Activated T-cell treated with anti-CD3 and anti-CD28 coated beads, Interleukin-2, amount 50 U/mL, for 4 hours (primary cell): ENCODE data around the gene CASKIN1. TPM values are rescaled to one million over a fixed set of nuclear protein-coding genes. Genes with fewer than 3 reads are reported as not detected.

ENCODE experiments used
- ATAC-seq, 2 donors: fragments of 200-7000 bp; cut with Tn5 transposase; one replicate each; pipeline ENCODE4 v1.10.0; 2021
- DNase-seq: peaks from one replicate; pipeline ENCODE4 v3.0.0-alpha.2; 2020
- H3K27me3 Mint-ChIP-seq: one replicate; pipeline ENCODE4 v1.8.0; 2021; ENCODE audit warnings: low read depth, mixed read lengths
- H3K36me3 Mint-ChIP-seq: one replicate; pipeline ENCODE4 v1.8.0; 2022; ENCODE audit warnings: mixed read lengths; ENCODE audit not compliant: insufficient read depth
- H3K4me1 Mint-ChIP-seq: one replicate; pipeline ENCODE4 v1.8.0; 2021; ENCODE audit warnings: low read depth, mixed read lengths
- H3K4me3 Mint-ChIP-seq: one replicate; pipeline ENCODE4 v1.8.0; 2021; ENCODE audit warnings: mild to moderate bottlenecking, moderate library complexity, mixed read lengths
- H3K9me3 Mint-ChIP-seq: one replicate; pipeline ENCODE4 v1.8.0; 2021; ENCODE audit warnings: mixed read lengths
- total RNA-seq, 3 donors: library from RNA; stranded (reverse); gene quantifications; one replicate each; pipeline ENCODE4 v1.2.1, GENCODE V29; 2021

The CASKIN1 gene
- total RNA-seq, 3 donors from 2014 or later = 0.14 to 1.5 (median 0.34) TPM

- peaks cover 17% of the 10 kb centered on the region for H3K4me1 Mint-ChIP-seq
- no peaks in the 10 kb centered on the region for H3K9me3 Mint-ChIP-seq
- no peak for ATAC-seq
- H3K4me3 Mint-ChIP-seq = no peak overlapping the region
- DNase-seq = no peak
- H3K27me3 Mint-ChIP-seq = no peaks in the 10 kb centered on the region
- peaks cover 13% of the 10 kb centered on the region for H3K36me3 Mint-ChIP-seq
Observed at GRCh38 chr16:2226245-2226793, 29.9 kb upstream of the CASKIN1 start.

GRCh38 chr16:2223942-2224486, 27.6 kb upstream of the CASKIN1 start:
- no peaks in the 10 kb centered on the region for H3K27me3 Mint-ChIP-seq

DNA sequence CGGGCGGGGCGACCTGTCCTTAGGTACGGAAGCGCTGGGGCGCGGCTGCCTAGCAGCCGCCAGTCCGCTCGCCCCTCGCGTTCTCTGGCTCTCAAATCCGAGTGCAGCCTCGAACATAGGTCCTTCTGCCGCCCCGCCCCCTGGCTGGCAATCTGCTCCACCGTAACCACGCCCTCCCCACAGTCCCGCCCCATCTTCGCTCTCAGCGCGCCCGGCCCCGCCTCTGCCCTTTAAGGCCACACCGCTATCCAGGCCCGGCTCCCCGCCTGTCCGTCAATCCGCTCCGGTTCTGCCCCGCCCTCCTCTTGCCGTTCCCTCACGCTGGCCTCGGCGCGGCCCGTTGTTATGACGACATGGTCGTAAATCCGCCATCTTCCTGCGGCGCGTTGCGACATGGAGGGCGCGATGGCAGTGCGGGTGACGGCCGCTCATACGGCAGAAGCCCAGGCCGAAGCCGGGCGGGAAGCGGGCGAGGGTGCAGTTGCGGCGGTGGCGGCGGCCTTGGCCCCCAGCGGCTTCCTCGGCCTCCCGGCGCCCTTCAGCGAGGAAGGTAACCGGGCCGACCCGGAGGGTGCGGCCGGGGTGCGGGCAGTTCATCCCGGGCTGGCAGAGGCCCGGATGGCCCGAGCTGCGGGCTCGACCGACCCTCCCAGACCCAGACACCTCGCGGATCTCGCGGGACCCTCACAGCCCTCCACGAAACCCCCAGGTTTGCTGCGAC, 27.0 kb upstream of the CASKIN1 start, which contains the start of gene E4F1:
Gene E4F1 (plus strand): TSS at position 371 of the 721 bp plus-strand sequence. CDS start 23 bp downstream, at position 394.
- H3K27me3 Mint-ChIP-seq = no peaks in the 10 kb centered on the region
- no peaks in the 10 kb centered on the region for H3K9me3 Mint-ChIP-seq
- DNase-seq (peak; percentile 99), ATAC-seq (peak; percentile 98)
- peak within 1 kb of the TSS; percentile 85 for H3K4me3 Mint-ChIP-seq
- H3K36me3 Mint-ChIP-seq = peaks cover 4% of the 10 kb centered on the region
- H3K4me1 Mint-ChIP-seq = peaks cover 17% of the 10 kb centered on the region

More at GRCh38 chr16:2223942-2224486, 27.6 kb upstream of the CASKIN1 start:
- DNase-seq (no peak), ATAC-seq (peak; percentile 23 to 35)
- Mint-ChIP-seq H3K4me3 (peak overlapping the region; percentile 85), H3K9me3 (no peaks in the 10 kb centered on the region), H3K36me3 (peaks cover 4% of the 10 kb centered on the region), H3K4me1 (peaks cover 17% of the 10 kb centered on the region)

- DNase-seq (no peak), ATAC-seq (no peak)
- Mint-ChIP-seq H3K36me3 (peaks cover 6% of the 10 kb centered on the region), H3K9me3 (no peaks in the 10 kb centered on the region), H3K4me1 (peaks cover 15% of the 10 kb centered on the region), H3K27me3 (no peaks in the 10 kb centered on the region), H3K4me3 (peak overlapping the region; percentile 87)
Observed at GRCh38 chr16:2216330-2216729, 19.9 kb upstream of the CASKIN1 start.

DNA sequence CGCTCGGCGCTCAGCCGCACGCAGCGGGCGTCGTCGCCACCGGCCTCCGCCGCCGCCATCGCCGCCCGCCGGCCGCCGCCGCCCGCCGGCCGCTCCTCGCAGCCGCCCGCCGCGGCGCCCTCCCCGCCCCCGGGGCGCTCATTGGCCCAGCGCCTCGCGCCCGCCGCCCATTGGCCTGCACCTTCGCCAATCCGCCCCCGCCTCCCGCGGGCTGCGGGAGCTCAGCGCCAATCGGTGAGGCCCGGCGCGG, 18.2 kb upstream of the CASKIN1 start, which contains the start of gene PGP:
Gene PGP (minus strand): TSS at position 122 of the 250 bp plus-strand sequence. CDS start 63 bp downstream, at position 59.
- H3K9me3 Mint-ChIP-seq = no peaks in the 10 kb centered on the region
- H3K4me1 Mint-ChIP-seq = peaks cover 15% of the 10 kb centered on the region
- peaks cover 6% of the 10 kb centered on the region for H3K36me3 Mint-ChIP-seq
- DNase-seq = no peak
- H3K4me3 Mint-ChIP-seq = peak within 1 kb of the TSS; percentile 87
- no peaks in the 10 kb centered on the region for H3K27me3 Mint-ChIP-seq
- peak; percentile 92 to 93 for ATAC-seq

DNA sequence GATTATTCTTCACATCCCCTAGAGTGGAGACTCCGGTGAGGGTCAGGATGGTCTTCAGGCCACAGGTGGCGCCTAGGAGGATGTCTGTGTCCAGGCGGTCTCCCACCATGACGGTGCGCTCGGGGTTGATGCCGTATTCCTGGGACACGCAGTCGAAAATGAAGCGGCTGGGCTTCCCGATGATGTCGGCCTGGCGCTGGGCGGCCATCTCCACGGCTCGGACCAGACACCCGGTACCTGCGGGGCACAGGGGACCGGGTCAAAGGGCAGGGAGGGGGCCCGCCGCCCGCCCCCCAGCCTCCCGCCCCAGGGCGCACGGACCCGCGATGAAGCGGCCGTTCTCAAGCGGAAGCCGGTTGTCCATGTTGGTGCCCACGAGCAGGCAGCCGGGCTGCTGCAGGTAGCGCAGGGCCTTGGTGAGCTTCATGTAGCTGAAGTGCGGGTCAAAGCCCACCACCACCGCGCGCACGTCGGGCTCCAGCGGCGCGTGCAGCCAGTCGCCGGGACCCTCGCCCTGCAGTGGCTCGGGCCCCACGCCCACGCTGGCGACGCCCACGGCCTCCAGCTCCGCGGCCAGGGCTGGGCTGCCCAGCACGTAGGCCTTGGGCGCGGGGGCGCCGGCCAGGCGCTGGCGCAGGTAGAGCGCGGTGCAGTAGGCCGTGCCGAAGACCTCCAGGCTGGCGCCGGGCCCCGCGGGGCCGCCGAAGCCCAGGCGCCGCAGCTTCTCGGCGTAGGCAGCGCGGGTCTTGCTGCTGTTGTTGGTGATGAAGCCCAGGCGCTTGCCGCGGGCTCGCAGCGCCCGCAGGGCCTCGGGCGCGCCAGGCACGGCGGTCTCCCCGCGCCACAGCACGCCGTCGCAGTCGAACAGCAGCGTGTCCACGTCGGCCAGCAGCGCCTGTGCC, 17.7 kb upstream of the CASKIN1 start:
- Mint-ChIP-seq H3K9me3 (no peaks in the 10 kb centered on the region), H3K4me1 (peaks cover 15% of the 10 kb centered on the region), H3K36me3 (peaks cover 6% of the 10 kb centered on the region), H3K4me3 (peak overlapping the region; percentile 81), H3K27me3 (no peaks in the 10 kb centered on the region)
- DNase-seq (no peak), ATAC-seq (peak; percentile 0 to 5)

GRCh38 chr16:2212362-2213324, 16.2 kb upstream of the CASKIN1 start:
- no peak for DNase-seq
- Mint-ChIP-seq H3K36me3 (peaks cover 8% of the 10 kb centered on the region), H3K4me1 (peaks cover 17% of the 10 kb centered on the region), H3K4me3 (peak overlapping the region; percentile 81), H3K27me3 (no peaks in the 10 kb centered on the region), H3K9me3 (no peaks in the 10 kb centered on the region)
- ATAC-seq = no peak

GRCh38 chr16:2211923-2212347, 15.5 kb upstream of the CASKIN1 start:
- Mint-ChIP-seq H3K27me3 (no peaks in the 10 kb centered on the region), H3K4me1 (peaks cover 23% of the 10 kb centered on the region), H3K36me3 (peaks cover 11% of the 10 kb centered on the region), H3K9me3 (no peaks in the 10 kb centered on the region), H3K4me3 (peak overlapping the region; percentile 31)
- DNase-seq (no peak), ATAC-seq (no peak)

- Mint-ChIP-seq H3K9me3 (no peaks in the 10 kb centered on the region), H3K4me3 (no peak within 1 kb of the TSS), H3K36me3 (peaks cover 13% of the 10 kb centered on the region), H3K4me1 (peaks cover 27% of the 10 kb centered on the region), H3K27me3 (no peaks in the 10 kb centered on the region)
- DNase-seq (no peak), ATAC-seq (no peak)
Observed at GRCh38 chr16:2210386-2211365, 14.3 kb upstream of the CASKIN1 start, which contains the start of gene BRICD5. Gene BRICD5, minus strand, starts transcription at chr16:2210863. Its CDS starts 30 bp downstream, at chr16:2210833.

DNA sequence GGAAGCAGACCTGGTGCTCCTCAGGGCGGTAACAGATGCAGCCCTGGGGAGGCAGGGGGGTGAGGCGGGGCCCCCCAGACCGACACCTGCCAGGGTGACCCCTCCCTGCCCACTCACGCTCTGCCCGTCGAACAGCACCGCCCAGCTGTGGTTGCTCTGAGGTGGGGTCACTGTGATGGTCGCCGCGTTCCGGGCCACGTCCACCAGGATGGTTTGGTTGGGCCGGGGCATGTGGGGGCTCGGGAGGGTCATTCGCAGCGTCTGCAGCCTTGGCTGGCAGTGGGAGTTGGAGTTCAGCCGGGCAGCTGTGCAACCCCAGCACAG, 13.6 kb upstream of the CASKIN1 start:
- Mint-ChIP-seq H3K36me3 (peaks cover 13% of the 10 kb centered on the region), H3K4me3 (no peak overlapping the region), H3K27me3 (no peaks in the 10 kb centered on the region), H3K4me1 (peaks cover 27% of the 10 kb centered on the region), H3K9me3 (no peaks in the 10 kb centered on the region)
- DNase-seq = no peak
- no peak for ATAC-seq

DNA sequence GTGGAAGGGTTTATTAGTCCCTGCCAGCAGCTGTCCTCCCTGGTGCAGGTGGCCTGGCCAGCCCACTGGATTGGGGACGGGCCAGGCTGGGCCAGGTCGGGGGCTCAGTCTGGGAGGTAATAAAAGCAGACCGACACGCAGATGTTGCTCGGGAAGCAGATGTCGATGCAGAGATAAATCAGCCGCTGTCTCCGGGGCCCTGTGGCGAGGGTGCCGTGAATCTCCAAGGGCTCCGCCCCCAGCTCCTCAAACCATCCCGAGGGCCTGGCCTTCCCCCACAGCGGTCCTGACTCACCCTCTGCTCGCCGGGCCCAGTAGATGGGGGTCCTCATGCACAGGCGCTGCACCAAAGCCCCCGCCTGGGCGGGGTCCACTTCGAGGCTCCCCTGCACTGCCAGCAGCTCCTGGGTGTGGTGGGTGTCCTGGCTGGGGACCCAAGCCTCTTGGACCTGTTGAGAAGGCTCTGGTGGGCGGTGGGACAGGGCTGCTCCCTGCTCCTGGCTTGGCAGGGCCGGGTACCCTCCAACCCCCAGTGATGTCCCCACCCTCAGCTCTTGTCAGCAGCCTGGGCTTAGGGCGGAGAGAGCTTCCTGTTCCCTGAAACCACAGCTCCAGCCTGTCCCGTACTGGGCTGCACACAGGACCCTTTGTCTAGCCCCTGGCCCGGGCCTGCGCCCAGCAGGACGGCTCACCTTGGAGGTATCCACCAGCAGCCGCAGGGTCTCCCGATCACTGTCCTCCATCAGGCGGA, 13.0 kb upstream of the CASKIN1 start:
- H3K4me1 Mint-ChIP-seq = peaks cover 30% of the 10 kb centered on the region
- H3K27me3 Mint-ChIP-seq = no peaks in the 10 kb centered on the region
- peaks cover 13% of the 10 kb centered on the region for H3K36me3 Mint-ChIP-seq
- H3K9me3 Mint-ChIP-seq = no peaks in the 10 kb centered on the region
- H3K4me3 Mint-ChIP-seq = no peak overlapping the region
- ATAC-seq (no peak), DNase-seq (no peak)

DNA sequence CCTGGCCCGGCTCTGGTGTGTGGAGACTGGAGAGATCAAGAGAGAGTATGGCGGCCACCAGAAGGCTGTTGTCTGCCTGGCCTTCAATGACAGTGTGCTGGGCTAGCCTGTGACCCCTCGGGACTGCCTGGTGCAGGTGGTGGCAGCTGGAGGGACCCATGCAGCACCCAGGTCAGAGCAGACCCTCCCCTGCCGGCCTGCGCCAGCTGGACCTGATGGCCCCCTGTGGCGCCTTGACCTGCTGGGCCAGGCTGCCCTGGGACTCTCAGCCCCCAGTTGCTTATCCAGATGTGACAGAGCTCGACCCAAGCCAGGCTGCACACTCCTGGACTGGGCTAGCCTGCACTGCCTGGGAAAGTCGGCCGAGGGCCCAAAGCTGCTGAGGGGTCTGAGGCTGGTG, 12.4 kb upstream of the CASKIN1 start:
- no peaks in the 10 kb centered on the region for H3K9me3 Mint-ChIP-seq
- DNase-seq (no peak), ATAC-seq (no peak)
- H3K36me3 Mint-ChIP-seq = peaks cover 13% of the 10 kb centered on the region
- H3K4me1 Mint-ChIP-seq = peaks cover 33% of the 10 kb centered on the region
- no peak overlapping the region for H3K4me3 Mint-ChIP-seq
- no peaks in the 10 kb centered on the region for H3K27me3 Mint-ChIP-seq
